Activated CD8-positive, alpha-beta memory T cell treated with anti-CD3 and anti-CD28 coated beads, Interleukin-2, amount 50 U/mL, for 24 hours (primary cell): ENCODE data around the gene PPP1R14B.
A peak's percentile ranks its signal among the peaks of the same experiment; 100 is the strongest.

Source experiments
- DNase-seq: peaks from one replicate; pipeline ENCODE4 v3.0.0-alpha.2; 2020; ENCODE audit errors: extremely low read depth

The PPP1R14B gene

GRCh38 chr11:64245797-64246620 lies 734 bp downstream of the PPP1R14B start:
- no peak for DNase-seq

- DNase-seq = no peak
Measured at GRCh38 chr11:64245401-64245796, 1.3 kb downstream of the PPP1R14B start.

- no peak for DNase-seq
Measured at GRCh38 chr11:64244966-64245365, 1.8 kb downstream of the PPP1R14B start.

- DNase-seq = no peak
Measured at GRCh38 chr11:64244107-64244506, 2.6 kb downstream of the PPP1R14B start.

GRCh38 chr11:64243236-64243854 lies 3.4 kb downstream of the PPP1R14B start:
- no peak for DNase-seq

- no peak for DNase-seq
Measured at GRCh38 chr11:64241491-64242374, 5.0 kb downstream of the PPP1R14B start.

GRCh38 chr11:64241241-64241490 lies 5.6 kb downstream of the PPP1R14B start:
- peak; percentile 98 for DNase-seq

GRCh38 chr11:64240435-64241240 lies 6.1 kb downstream of the PPP1R14B start, which contains the start of gene FKBP2:
TSS of gene FKBP2 (plus strand) at chr11:64241095. CDS start at chr11:64242388, 1,293 bp downstream.
- peak; percentile 86 for DNase-seq

GRCh38 chr11:64239662-64240434 lies 6.9 kb downstream of the PPP1R14B start:
- no peak for DNase-seq

- no peak for DNase-seq
Measured at GRCh38 chr11:64238999-64239398, 7.7 kb downstream of the PPP1R14B start.

- no peak for DNase-seq
Measured at GRCh38 chr11:64238076-64238475, 8.7 kb downstream of the PPP1R14B start.

GRCh38 chr11:64237484-64237951 lies 9.2 kb downstream of the PPP1R14B start:
- no peak for DNase-seq

GRCh38 chr11:64235437-64236161 lies 11.1 kb downstream of the PPP1R14B start:
- DNase-seq = no peak

- no peak for DNase-seq
Measured at GRCh38 chr11:64234647-64235379, 11.9 kb downstream of the PPP1R14B start.

- DNase-seq = no peak
Measured at GRCh38 chr11:64233913-64234586, 12.7 kb downstream of the PPP1R14B start, which contains the start of gene VEGFB. TSS of gene VEGFB (plus strand) at chr11:64234584. CDS start at chr11:64234834, 250 bp downstream.

- DNase-seq = no peak
Measured at GRCh38 chr11:64232967-64233315, 13.8 kb downstream of the PPP1R14B start.

- DNase-seq = no peak
Measured at GRCh38 chr11:64232182-64232966, 14.4 kb downstream of the PPP1R14B start.

GRCh38 chr11:64231546-64231945 lies 15.2 kb downstream of the PPP1R14B start:
- DNase-seq = no peak
